ENCODE results near the gene TMEM82. TPM values are rescaled to one million over a fixed set of nuclear protein-coding genes. Genes with fewer than 3 reads are reported as not detected.
A peak's percentile ranks its signal among the peaks of the same experiment; 100 is the strongest.

The TMEM82 gene
- total RNA-seq, 1 donor from 2014 or later = not detected

DNA sequence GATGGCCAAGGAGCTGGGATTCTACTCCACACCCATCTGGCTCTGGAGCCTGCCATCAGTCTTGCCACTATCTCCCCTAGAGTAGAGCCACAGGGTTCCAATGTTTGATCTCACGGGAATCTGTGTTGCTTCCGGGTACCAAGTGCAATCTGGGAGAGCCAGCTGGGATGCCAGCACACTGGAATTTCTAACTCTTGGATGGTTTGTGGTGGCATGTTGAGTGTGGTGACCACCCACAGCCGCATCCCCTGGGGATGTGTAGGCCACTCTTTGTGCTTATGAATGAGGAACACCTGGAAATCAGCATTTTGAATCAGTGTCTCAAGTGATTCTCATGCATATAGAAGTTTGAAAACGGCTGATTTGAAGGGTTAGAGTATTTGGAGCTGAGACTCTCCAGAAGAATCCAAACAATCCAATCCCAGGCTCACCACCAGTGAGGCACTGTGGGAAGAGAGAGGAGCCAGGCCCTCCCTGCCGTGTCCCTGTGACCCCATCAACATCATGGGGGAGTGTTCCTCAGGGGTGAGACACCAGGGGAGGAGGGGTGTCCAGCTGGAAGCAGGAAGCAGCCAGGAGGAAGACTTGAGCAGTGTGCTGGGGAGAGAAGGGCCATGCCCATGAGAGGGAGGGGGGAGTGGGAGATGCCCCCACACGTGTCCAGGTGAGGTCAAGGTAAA is 29.7 kb downstream of the TMEM82 start:
- intact Hi-C loops (cut with DNase I) = no loop called here
- TF ChIP-seq, protein P1, sequence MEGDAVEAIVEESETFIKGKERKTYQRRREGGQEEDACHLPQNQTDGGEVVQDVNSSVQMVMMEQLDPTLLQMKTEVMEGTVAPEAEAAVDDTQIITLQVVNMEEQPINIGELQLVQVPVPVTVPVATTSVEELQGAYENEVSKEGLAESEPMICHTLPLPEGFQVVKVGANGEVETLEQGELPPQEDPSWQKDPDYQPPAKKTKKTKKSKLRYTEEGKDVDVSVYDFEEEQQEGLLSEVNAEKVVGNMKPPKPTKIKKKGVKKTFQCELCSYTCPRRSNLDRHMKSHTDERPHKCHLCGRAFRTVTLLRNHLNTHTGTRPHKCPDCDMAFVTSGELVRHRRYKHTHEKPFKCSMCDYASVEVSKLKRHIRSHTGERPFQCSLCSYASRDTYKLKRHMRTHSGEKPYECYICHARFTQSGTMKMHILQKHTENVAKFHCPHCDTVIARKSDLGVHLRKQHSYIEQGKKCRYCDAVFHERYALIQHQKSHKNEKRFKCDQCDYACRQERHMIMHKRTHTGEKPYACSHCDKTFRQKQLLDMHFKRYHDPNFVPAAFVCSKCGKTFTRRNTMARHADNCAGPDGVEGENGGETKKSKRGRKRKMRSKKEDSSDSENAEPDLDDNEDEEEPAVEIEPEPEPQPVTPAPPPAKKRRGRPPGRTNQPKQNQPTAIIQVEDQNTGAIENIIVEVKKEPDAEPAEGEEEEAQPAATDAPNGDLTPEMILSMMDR (IDR thresholded peaks at IDR 0.05) = no peak
- no peak for DNase-seq
- H3K4me3 ChIP-seq = no peak overlapping the region
- peaks cover 54% of the 10 kb centered on the region for H3K36me3 ChIP-seq
- H3K9me3 ChIP-seq = no peaks in the 10 kb centered on the region
- no peaks in the 10 kb centered on the region for H3K27me3 ChIP-seq (ENCODE audit: low read depth)
- no peaks in the 10 kb centered on the region for H3K4me1 ChIP-seq
- no peak for ATAC-seq
- H3K27ac ChIP-seq = no peak overlapping the region

DNA sequence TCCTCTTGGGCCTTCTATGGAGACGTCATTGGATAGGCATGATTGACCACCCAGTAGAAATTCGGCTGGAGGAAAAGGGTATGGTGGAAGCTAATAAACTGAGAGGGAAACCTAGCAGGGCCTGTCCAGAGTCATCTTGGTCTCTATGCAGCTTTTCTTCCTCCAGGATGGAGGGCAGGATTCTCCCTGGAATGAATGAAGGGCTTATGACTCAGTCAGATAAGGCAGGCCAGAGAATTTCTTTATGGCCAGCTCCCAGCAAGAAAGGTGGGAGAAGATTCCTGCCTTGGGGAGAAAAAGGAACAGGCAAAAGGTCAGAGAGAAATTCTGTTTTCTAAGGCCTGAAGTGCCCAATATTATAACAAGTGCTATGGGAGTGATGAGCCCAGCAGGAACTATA is 33.4 kb downstream of the TMEM82 start:
- TF ChIP-seq, protein P1 (IDR thresholded peaks at IDR 0.05) = no peak
- Histone ChIP-seq H3K4me3 (no peak overlapping the region), H3K27ac (no peak overlapping the region), H3K4me1 (no peaks in the 10 kb centered on the region), H3K27me3 (ENCODE audit: low read depth) (no peaks in the 10 kb centered on the region), H3K9me3 (no peaks in the 10 kb centered on the region), H3K36me3 (peaks cover 44% of the 10 kb centered on the region)
- ATAC-seq (no peak), DNase-seq (no peak)
- intact Hi-C loops (cut with DNase I) = no loop called here

GRCh38 chr1:15777909-15778707 is 35.8 kb downstream of the TMEM82 start:
- peaks cover 32% of the 10 kb centered on the region for H3K36me3 ChIP-seq

DNA sequence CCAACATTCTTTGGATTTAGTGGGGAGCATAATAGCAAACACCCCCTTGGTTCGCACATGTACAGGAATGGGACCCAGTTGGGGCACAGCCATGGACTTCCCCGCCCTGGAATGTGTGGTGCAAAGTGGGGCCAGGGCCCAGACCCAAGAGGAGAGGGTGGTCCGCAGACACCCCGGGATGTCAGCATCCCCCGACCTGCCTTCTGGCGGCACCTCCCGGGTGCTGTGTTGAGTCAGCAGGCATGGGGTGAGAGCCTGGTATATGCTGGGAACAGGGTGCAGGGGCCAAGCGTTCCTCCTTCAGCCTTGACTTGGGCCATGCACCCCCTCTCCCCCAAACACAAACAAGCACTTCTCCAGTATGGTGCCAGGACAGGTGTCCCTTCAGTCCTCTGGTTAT is 43.4 kb downstream of the TMEM82 start:
- H3K4me3 ChIP-seq = no peak overlapping the region
- ATAC-seq (no peak), DNase-seq (no peak)
- H3K36me3 ChIP-seq = peaks cover 6% of the 10 kb centered on the region
- no peaks in the 10 kb centered on the region for H3K9me3 ChIP-seq
- H3K27ac ChIP-seq = no peak overlapping the region
- TF ChIP-seq, protein P1 (IDR thresholded peaks at IDR 0.05) = no peak
- H3K27me3 ChIP-seq (ENCODE audit: low read depth) = no peaks in the 10 kb centered on the region
- intact Hi-C loops (cut with DNase I) = no loop called here
- peaks cover 10% of the 10 kb centered on the region for H3K4me1 ChIP-seq

More at GRCh38 chr1:15777909-15778707, 35.8 kb downstream of the TMEM82 start:
- TF ChIP-seq, protein P1 (IDR thresholded peaks at IDR 0.05) = no peak
- no peaks in the 10 kb centered on the region for H3K9me3 ChIP-seq
- H3K27ac ChIP-seq = no peak overlapping the region
- no peak for DNase-seq
- intact Hi-C loops (cut with DNase I) = no loop called here
- no peak overlapping the region for H3K4me3 ChIP-seq
- ATAC-seq = no peak
- H3K27me3 ChIP-seq (ENCODE audit: low read depth) = no peaks in the 10 kb centered on the region
- no peaks in the 10 kb centered on the region for H3K4me1 ChIP-seq

GRCh38 chr1:15786581-15786980 is 44.3 kb downstream of the TMEM82 start:
- ATAC-seq = peak; percentile 20 to 31
- TF ChIP-seq, protein P1 (IDR thresholded peaks at IDR 0.05) = no peak
- Histone ChIP-seq H3K4me3 (no peak overlapping the region), H3K9me3 (no peaks in the 10 kb centered on the region), H3K27ac (no peak overlapping the region), H3K36me3 (peaks cover 6% of the 10 kb centered on the region), H3K27me3 (ENCODE audit: low read depth) (no peaks in the 10 kb centered on the region), H3K4me1 (peaks cover 10% of the 10 kb centered on the region)
- intact Hi-C loops (cut with DNase I) = no loop called here
- DNase-seq = no peak

All from lower lobe of right lung (tissue), 2 donors.